Mesodermal cell (in vitro differentiated cells): ENCODE data around the gene MYNN.

Experiments
- H3K27ac ChIP-seq: 2 replicates; pipeline ENCODE4 v1.7.0; 2013; ENCODE audit warnings: mild to moderate bottlenecking, low read depth, low read length, moderate library complexity; ENCODE audit not compliant: severe bottlenecking
- H3K36me3 ChIP-seq: 2 replicates; pipeline ENCODE4 v1.7.1; 2013; ENCODE audit warnings: mild to moderate bottlenecking, low read length, moderate library complexity; ENCODE audit not compliant: control insufficient read depth, insufficient read depth
- H3K4me1 ChIP-seq: one replicate; pipeline ENCODE4 v1.7.1; 2013; ENCODE audit warnings: mild to moderate bottlenecking, low read length; ENCODE audit not compliant: insufficient read depth, control insufficient read depth, poor library complexity, severe bottlenecking
- H3K4me3 ChIP-seq: 2 replicates; pipeline ENCODE4 v1.7.0; 2013; ENCODE audit warnings: low read length, control low read depth, mild to moderate bottlenecking; ENCODE audit not compliant: insufficient read depth, poor library complexity, severe bottlenecking; ENCODE audit errors: extremely low read depth
- H3K9me3 ChIP-seq: 2 replicates; pipeline ENCODE4 v1.7.1; 2013; ENCODE audit warnings: mild to moderate bottlenecking, low read length, moderate library complexity; ENCODE audit not compliant: control insufficient read depth
- WGBS, 2 experiments: methylation state at CpG; one replicate each; pipeline ENCODE4 v1.1.5; 2013; ENCODE audit warnings: missing lambda C conversion rate in 2 of 2; ENCODE audit not compliant: insufficient coverage in 2 of 2; 5-methylcytosine and 5-hydroxymethylcytosine counted together

Gene MYNN

GRCh38 chr3:169827712-169828111 is 54.5 kb downstream of the MYNN start:
- 89 to 91% methylated on average over 3 of the region's 4 CpGs for WGBS, 2 experiments
- H3K9me3 ChIP-seq, result no peaks in the 10 kb centered on the region
- no peaks in the 10 kb centered on the region for H3K4me1 ChIP-seq
- H3K36me3 ChIP-seq, result no peaks in the 10 kb centered on the region
- H3K4me3 ChIP-seq, result no peak overlapping the region
- H3K27ac ChIP-seq, result no peak overlapping the region

- Histone ChIP-seq H3K4me3 (no peak overlapping the region), H3K9me3 (no peaks in the 10 kb centered on the region), H3K36me3 (no peaks in the 10 kb centered on the region), H3K4me1 (no peaks in the 10 kb centered on the region), H3K27ac (no peak overlapping the region)
- WGBS, 2 experiments, result 88 to 95% methylated on average over 1 of the region's 1 CpG
These were observed 62.3 kb downstream of the MYNN start for GRCh38 chr3:169835533-169835932.

GRCh38 chr3:169836078-169836941 is 63.1 kb downstream of the MYNN start:
- H3K9me3 ChIP-seq, result no peaks in the 10 kb centered on the region
- no peak overlapping the region for H3K4me3 ChIP-seq
- no peaks in the 10 kb centered on the region for H3K36me3 ChIP-seq
- no peaks in the 10 kb centered on the region for H3K4me1 ChIP-seq
- 77% methylated on average over 4 of the region's 5 CpGs for WGBS, 2 experiments
- peak overlapping the region; percentile 64 for H3K27ac ChIP-seq

GRCh38 chr3:169836942-169837275 is 63.7 kb downstream of the MYNN start:
- WGBS, 2 experiments, result 100% methylated on average over 2 of the region's 3 CpGs; no CpG with 5 or more reads in 1 of the 2 experiments
- H3K4me1 ChIP-seq, result no peaks in the 10 kb centered on the region
- peak overlapping the region; percentile 64 for H3K27ac ChIP-seq
- H3K4me3 ChIP-seq, result no peak overlapping the region
- H3K36me3 ChIP-seq, result no peaks in the 10 kb centered on the region
- no peaks in the 10 kb centered on the region for H3K9me3 ChIP-seq

GRCh38 chr3:169838511-169839030 is 65.4 kb downstream of the MYNN start:
- H3K4me1 ChIP-seq, result no peaks in the 10 kb centered on the region
- H3K9me3 ChIP-seq, result no peaks in the 10 kb centered on the region
- no peaks in the 10 kb centered on the region for H3K36me3 ChIP-seq
- WGBS, 2 experiments, result no CpG with 5 or more reads among the region's 1 CpG
- no peak overlapping the region for H3K27ac ChIP-seq
- no peak overlapping the region for H3K4me3 ChIP-seq
